PFSK-1 (cell line): ENCODE data around the gene GCN1.

ENCODE experiments used
- FOXP2 ChIP-seq: optimal IDR thresholded peaks from 2 replicates; pipeline ENCODE3; 2011; ENCODE audit warnings: borderline replicate concordance, control low read depth, inconsistent platforms; ENCODE audit not compliant: insufficient read depth; ENCODE audit errors: extremely low read length, extremely low read depth
- POLR2AphosphoS5 ChIP-seq: IDR thresholded peaks from 2 replicates; pipeline ENCODE4 v1.6.1; 2012; ENCODE audit warnings: low read depth, mild to moderate bottlenecking, control low read depth, low read length, moderate library complexity
- REST ChIP-seq, 2 experiments: IDR thresholded peaks; 2 replicates each; pipeline versions ENCODE4 v1.6.1 to v1.8.0; 2011 to 2012; ENCODE audit warnings: low read depth in 2 of 2, low read length in 2 of 2, control low read depth in 1 of 2, inconsistent platforms in 1 of 2, mild to moderate bottlenecking in 1 of 2, moderate library complexity in 1 of 2; ENCODE audit not compliant: insufficient read depth in 1 of 2
- SIN3A ChIP-seq: IDR thresholded peaks from 2 replicates; pipeline ENCODE4 v1.6.1; 2012; ENCODE audit warnings: mild to moderate bottlenecking, low read length, moderate library complexity, borderline replicate concordance; ENCODE audit not compliant: insufficient read depth
- TAF1 ChIP-seq: IDR thresholded peaks from 2 replicates; pipeline ENCODE4 v1.6.1; 2012; ENCODE audit warnings: low read length, control low read depth, borderline replicate concordance; ENCODE audit not compliant: insufficient read depth

Gene GCN1

GRCh38 chr12:120086801-120087621 lies 107.5 kb downstream of the GCN1 start:
- TF ChIP-seq POLR2AphosphoS5 = peak; percentile 46; the same call in 1 of the 2 replicates
- TF ChIP-seq SIN3A = peak; percentile 75; the same call in 1 of the 2 replicates
- peak; percentile 96 for TF ChIP-seq FOXP2
- no peak for TF ChIP-seq TAF1
- TF ChIP-seq REST (IDR thresholded peaks at IDR 0.05; ENCODE audit: insufficient read depth in 1 of 2, low read depth in 2 of 2, low read length in 2 of 2) = peak; percentile 45 to 63; a peak in 2 of 4 replicates

- TF ChIP-seq REST (IDR thresholded peaks at IDR 0.05; ENCODE audit: insufficient read depth in 1 of 2, low read depth in 2 of 2, low read length in 2 of 2) = no peak
- no peak for TF ChIP-seq POLR2AphosphoS5
- no peak for TF ChIP-seq TAF1
- no peak for TF ChIP-seq FOXP2
- TF ChIP-seq SIN3A = no peak
Observed at GRCh38 chr12:120085920-120086645, 108.4 kb downstream of the GCN1 start.

GRCh38 chr12:120081641-120082040 lies 112.9 kb downstream of the GCN1 start:
- TF ChIP-seq SIN3A = no peak
- no peak for TF ChIP-seq REST (IDR thresholded peaks at IDR 0.05; ENCODE audit: insufficient read depth in 1 of 2, low read depth in 2 of 2, low read length in 2 of 2)
- TF ChIP-seq FOXP2 = no peak
- no peak for TF ChIP-seq POLR2AphosphoS5
- TF ChIP-seq TAF1 = no peak

GRCh38 chr12:120079411-120080400 lies 114.8 kb downstream of the GCN1 start:
- TF ChIP-seq REST (IDR thresholded peaks at IDR 0.05; ENCODE audit: insufficient read depth in 1 of 2, low read depth in 2 of 2, low read length in 2 of 2) (no peak), FOXP2 (no peak), SIN3A (no peak), TAF1 (no peak), POLR2AphosphoS5 (no peak)
